Superior temporal gyrus (tissue), 1 donor: ENCODE data around the gene CD72.
"Not testable (repeated sequence)": the region's sequence is repeated elsewhere in the genome, so short reads cannot be mapped to it uniquely, and the experiment has no call there.

Source experiments
- DNase-seq: peaks from one replicate; pipeline ENCODE4 v3.0.0-alpha.2; 2016; ENCODE audit errors: extremely low spot score

The CD72 gene

GRCh38 chr9:35616681-35617459 is 1.3 kb downstream of the CD72 start:
- no peak for DNase-seq

DNA sequence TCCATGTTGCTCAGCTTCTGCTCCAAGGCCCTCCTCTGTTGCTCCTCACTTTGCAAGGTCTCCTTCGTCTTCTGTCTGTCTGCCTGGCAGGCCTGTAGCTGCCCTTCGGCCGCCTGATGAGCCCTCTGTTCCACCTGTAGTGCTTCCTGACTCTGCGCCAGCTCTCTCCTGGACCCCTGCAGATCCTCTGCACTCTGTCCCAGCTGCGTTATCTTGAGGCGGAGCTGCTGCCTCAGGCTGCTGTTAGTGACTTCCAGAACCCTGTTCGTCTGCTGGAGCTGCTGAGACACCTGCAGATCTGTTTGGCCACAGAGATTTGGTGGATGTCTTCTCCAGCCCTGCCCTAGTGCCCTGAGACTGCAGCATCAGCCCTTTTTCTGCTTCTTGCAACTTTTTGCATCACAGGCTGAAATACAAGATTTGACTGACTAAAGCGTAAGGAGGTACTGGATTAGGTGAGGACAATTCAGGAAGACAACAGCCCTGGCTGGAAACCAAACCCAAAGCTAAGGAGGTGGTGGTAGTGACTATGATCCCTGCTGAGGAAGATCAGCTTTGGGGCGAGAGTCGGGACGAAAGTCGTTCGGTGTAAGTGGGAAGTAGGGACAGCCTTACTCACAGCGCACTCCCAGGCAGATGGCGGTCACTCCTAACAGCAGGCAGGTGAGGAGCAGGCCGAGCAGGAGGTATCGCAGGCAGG is 2.1 kb downstream of the CD72 start:
- no peak for DNase-seq

GRCh38 chr9:35612843-35613242 is 5.4 kb downstream of the CD72 start:
- no peak for DNase-seq

GRCh38 chr9:35612066-35612465 is 6.1 kb downstream of the CD72 start:
- DNase-seq = not testable (repeated sequence)

- peak; percentile 70 for DNase-seq
Measured at GRCh38 chr9:35611230-35611797, 6.9 kb downstream of the CD72 start.

- DNase-seq = no peak
Measured at GRCh38 chr9:35609820-35610163, 8.4 kb downstream of the CD72 start.

GRCh38 chr9:35609001-35609819 is 9.0 kb downstream of the CD72 start:
- DNase-seq = no peak

- no peak for DNase-seq
Measured at GRCh38 chr9:35608221-35608620, 10.0 kb downstream of the CD72 start.

GRCh38 chr9:35606726-35607125 is 11.5 kb downstream of the CD72 start:
- no peak for DNase-seq

- DNase-seq = no peak
Measured at GRCh38 chr9:35606138-35606504, 12.1 kb downstream of the CD72 start.

- no peak for DNase-seq
Measured at GRCh38 chr9:35605351-35606137, 12.7 kb downstream of the CD72 start.

DNA sequence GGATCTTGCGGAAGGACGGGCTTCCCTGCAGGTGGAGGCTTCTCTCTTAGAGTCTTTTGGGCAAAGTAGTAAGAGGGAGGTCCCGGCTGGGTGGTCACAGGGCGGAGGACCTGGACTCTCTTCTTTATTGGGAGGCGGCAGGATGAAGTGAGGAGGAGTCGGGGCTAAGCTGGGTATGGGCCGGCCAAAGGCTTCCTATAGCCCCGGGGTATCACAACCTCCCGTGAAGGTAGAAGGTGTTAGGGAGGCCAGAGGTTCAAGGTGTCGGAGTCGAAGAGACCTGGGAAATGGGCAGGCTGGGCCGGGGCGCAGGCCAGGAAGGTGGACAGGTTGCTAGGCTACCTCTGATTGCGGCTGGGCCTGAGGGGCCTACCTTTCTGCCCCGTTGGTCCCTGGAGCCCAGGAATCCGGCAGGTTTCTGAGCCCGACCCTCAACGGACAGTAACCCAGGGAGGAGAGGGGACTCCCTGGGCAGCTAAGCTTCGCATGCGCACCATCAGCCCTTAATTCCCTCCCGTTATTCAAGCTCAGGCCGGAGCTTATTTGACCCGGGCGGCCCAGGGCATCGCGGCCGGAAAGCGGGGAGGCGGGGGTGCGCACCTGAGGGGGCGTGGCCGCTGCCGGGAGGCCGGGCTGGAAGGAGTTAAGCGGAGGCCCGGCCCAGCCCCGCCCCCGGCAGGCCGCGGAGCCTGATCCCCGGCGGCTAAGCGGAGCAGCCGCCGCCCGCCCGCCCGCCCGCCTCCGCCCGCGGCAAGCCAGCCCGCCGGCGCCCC is 13.4 kb downstream of the CD72 start, which contains the start of gene TESK1:
TSS of gene TESK1 (plus strand) at position 685 of the 773 bp plus-strand sequence. CDS start 358 bp downstream, outside the sequence.
- DNase-seq = peak; percentile 59

DNA sequence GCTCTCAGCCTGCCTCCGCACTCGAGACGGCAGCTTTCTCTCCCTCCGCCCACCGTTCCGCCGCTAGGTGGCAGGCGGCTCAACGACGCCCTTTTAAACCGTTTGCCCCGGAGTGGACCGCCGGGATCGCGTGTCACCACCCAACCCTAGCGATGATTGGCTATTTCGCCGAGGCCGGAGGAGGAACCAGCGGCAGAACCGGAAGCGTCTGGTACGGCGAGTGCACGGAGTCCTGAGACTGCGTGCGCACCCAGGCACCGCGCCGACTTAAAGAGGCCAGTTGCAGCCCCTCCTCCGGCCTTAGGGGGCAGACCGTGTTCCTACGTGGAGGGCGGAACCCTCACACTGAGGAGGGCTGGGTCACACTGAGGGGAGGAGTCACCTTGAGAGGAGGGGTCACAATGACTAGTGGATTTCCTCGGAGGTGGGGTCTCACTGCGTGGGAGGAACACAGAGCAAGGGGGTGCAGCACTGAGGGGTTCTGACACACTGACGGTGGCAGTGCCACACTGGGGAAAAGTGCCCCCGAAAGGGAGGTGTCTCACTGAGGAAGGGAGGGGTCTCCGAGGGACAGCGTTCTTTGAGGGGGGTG is 14.1 kb downstream of the CD72 start:
- peak; percentile 99 for DNase-seq

- no peak for DNase-seq
Measured at GRCh38 chr9:35603506-35603985, 14.7 kb downstream of the CD72 start.

DNA sequence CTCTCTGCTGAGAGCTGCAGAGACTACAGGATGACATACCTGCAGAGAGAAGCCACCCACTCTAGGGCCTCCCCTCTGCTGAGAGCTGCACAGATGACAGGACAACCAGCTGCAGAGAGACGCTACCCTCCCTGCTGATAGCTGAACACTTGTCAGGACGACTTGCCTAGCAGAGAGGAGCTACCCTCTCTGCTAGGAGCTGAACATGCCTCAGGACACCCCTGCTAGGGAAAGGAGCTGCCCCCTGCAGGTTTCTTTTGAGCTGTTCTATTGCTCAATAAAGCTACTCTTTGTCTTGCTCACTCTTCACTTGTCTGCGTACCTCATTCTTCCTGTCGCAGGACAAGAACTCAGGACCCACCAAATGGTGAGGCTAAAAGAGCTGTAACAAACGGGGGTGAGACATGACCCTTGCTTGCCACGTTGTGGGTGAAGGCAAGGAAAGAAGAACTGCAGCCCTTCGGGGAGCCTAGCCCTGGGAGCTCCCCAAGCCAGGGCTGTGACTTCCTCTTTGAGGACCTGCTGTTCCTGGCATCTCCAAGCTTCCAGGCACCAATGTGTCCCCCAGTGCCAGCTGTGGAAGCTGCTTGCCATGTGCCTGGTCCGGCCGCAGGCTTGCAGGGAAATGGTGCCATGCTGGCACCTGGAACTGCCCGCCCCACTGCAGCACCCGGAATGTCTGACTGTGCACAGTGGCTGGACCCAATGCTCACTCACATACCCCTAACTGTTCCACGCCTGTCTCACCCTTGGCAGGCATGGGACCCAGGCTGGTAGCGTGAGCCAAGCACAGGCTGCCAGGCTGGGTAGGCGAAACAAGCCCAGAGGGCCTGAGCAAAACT is 18.2 kb downstream of the CD72 start:
- DNase-seq = no peak

DNA sequence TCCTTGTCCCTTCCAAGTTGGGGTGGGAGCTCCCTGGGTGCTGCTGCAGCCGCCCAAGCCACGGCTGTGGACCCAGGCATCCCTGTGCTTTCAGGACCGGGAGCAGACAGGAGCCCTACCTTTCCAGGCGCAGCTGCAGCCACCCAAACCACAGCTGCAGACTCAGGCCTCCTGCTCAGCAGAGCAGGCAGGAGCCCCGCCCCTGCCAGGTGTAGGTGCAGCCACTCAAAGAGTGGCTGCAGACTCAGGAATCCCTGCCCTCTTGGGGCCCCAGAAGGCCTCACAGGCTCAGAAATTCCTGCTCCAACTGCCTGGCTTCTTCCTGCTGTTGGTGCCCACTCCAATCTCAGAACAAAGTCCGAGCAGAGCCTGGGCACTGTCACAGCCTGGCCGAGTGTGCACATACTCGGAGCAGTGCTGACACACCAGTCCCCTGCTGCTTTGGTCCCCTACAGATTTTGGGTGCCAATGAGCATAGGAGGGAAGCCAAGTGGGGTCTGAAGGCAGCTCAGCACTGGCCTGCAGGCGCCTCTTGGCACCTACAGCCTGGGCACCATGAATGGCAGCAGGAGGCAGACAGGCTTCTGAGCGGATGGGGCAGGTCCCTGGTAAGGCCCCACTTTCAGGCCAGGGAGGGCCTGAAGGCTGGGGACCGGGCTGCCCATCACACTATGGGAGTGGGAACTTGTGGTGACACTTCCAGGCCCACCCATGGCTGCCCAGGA is 19.2 kb downstream of the CD72 start:
- no peak for DNase-seq

- DNase-seq = not testable (repeated sequence)
Measured at GRCh38 chr9:35596907-35597306, 21.3 kb downstream of the CD72 start.

GRCh38 chr9:35594471-35594870 is 23.7 kb downstream of the CD72 start:
- no peak for DNase-seq
